Measurements from ENCODE around the gene TOP2A. TPM values are rescaled to one million over a fixed set of nuclear protein-coding genes. Genes with fewer than 3 reads are reported as not detected.

Gene TOP2A
- total RNA-seq, 1 experiment from 2014 or later: 141 TPM

- Histone ChIP-seq H3K9ac (ENCODE audit: low read length) (no peak overlapping the region), H3K9me2 (ENCODE audit: insufficient read depth) (no peaks in the 10 kb centered on the region), H3K4me2 (ENCODE audit: low read length) (no peak overlapping the region), H4K20me1 (ENCODE audit: insufficient read depth) (no peaks in the 10 kb centered on the region), H3K27me3 (ENCODE audit: insufficient read depth, low read length) (no peaks in the 10 kb centered on the region), H3K9me3 (ENCODE audit: control insufficient read depth in 1 of 2, insufficient read depth in 1 of 2, low read depth in 1 of 2, low read length in 2 of 2) (no peaks in the 10 kb centered on the region), H3K27ac (ENCODE audit: low read depth, low read length) (no peak overlapping the region), H2AFZ (ENCODE audit: low read depth, low read length, poor library complexity, severe bottlenecking) (no peak overlapping the region), H3K79me2 (ENCODE audit: insufficient read depth, low read length) (peaks cover 58% of the 10 kb centered on the region; the same call in 1 of the 2 replicates), H3K4me1 (ENCODE audit: control insufficient read depth in 1 of 2, insufficient read depth in 2 of 2, low read length in 2 of 2) (peaks cover 16 to 44% of the 10 kb centered on the region in 2 experiments), H3K36me3 (ENCODE audit: control insufficient read depth in 1 of 2, insufficient read depth in 2 of 2, low read length in 2 of 2) (peaks cover 0 to 6% of the 10 kb centered on the region in 2 experiments; a peak in 3 of 4 replicates), H3K4me3 (replicated peaks in 1 of 2; ENCODE audit: low read depth in 1 of 2, low read length in 2 of 2) (no peak overlapping the region)
- POLR2A ChIA-PET: no interaction called here
- no TSS peak for BruUV-seq (replicated peaks)
- DNase-seq (ENCODE audit: low read depth, low spot score) (no peak), ATAC-seq (no peak)
- no peak for TF ChIP-seq EGR1 (IDR thresholded peaks at IDR 0.05; ENCODE audit: low read depth)
- TF ChIP-seq EZH2phosphoT487 (IDR thresholded peaks at IDR 0.05; ENCODE audit: borderline replicate concordance): no peak
- TF ChIP-seq RAD21 (IDR thresholded peaks at IDR 0.05; ENCODE audit: low read depth): no peak
- TF ChIP-seq CBX3 (IDR thresholded peaks at IDR 0.05; ENCODE audit: low read depth): no peak
- TF ChIP-seq MAX (IDR thresholded peaks at IDR 0.05): no peak
- no peak for TF ChIP-seq TCF7L2 (IDR thresholded peaks at IDR 0.05; ENCODE audit: borderline replicate concordance, extremely low read depth, insufficient read depth, insufficient read length)
- no peak for TF ChIP-seq POLR2AphosphoS5 (IDR thresholded peaks at IDR 0.05; ENCODE audit: low read depth, low read length)
- TF ChIP-seq CEBPB (IDR thresholded peaks at IDR 0.05; ENCODE audit: low read depth): no peak
- TF ChIP-seq JUND (IDR thresholded peaks at IDR 0.05): no peak
- no peak for TF ChIP-seq REST (IDR thresholded peaks at IDR 0.05; ENCODE audit: low read depth)
- no peak for TF ChIP-seq POLR2A (IDR thresholded peaks at IDR 0.05; ENCODE audit: borderline replicate concordance, extremely low read depth, insufficient read depth, insufficient read length)
- no peak for TF ChIP-seq CTCF (IDR thresholded peaks at IDR 0.05 in 2 of 3, conservative IDR thresholded peaks at IDR 0.05 in 1 of 3; ENCODE audit: borderline replicate concordance in 1 of 3, insufficient read depth in 1 of 3, low read depth in 2 of 3, low read length in 2 of 3)
- no peak for TF ChIP-seq SRF (IDR thresholded peaks at IDR 0.05; ENCODE audit: low read depth)
- no peak for TF ChIP-seq ZNF274 (IDR thresholded peaks at IDR 0.05; ENCODE audit: low read depth, low read length)
- TF ChIP-seq SP1 (IDR thresholded peaks at IDR 0.05; ENCODE audit: low read depth): no peak
- no peak for TF ChIP-seq YY1 (IDR thresholded peaks at IDR 0.05; ENCODE audit: extremely low read depth, insufficient replicate concordance, low read depth, low read length)
- no peak for TF ChIP-seq ELF1 (IDR thresholded peaks at IDR 0.05; ENCODE audit: borderline replicate concordance, low read depth)
- intact Hi-C loops (cut with micrococcal nuclease): no loop called here
- CTCF ChIA-PET: no interaction called here
- RAD21 ChIA-PET (ENCODE audit: low non-redundant PET in 1 of 2, low total read pairs in 2 of 2, uncharacterized antibody in 2 of 2, unreplicated experiment in 2 of 2): no interaction called here
Observed at GRCh38 chr17:40346765-40347158, 70.9 kb downstream of the TOP2A start.
